Measurements from ENCODE around the gene KRT13. TPM values are rescaled to one million over a fixed set of nuclear protein-coding genes. Genes with fewer than 3 reads are reported as not detected.

The KRT13 gene
- total and polyA plus RNA-seq, 9 of the 15 experiments (the other 6 are each of a cell fraction or from before 2014, with no cell fraction given) = 0.11 to 1.1 (median 0.24) TPM; not detected in 3

- TF ChIP-seq MXI1 (IDR thresholded peaks at IDR 0.05; ENCODE audit: low read depth, low read length) (no peak), E2F3 (CRISPR knock-in tag; IDR thresholded peaks at IDR 0.05) (no peak), CREBBP (IDR thresholded peaks at IDR 0.05; ENCODE audit: low read depth, low read length) (no peak), RBM25 (IDR thresholded peaks at IDR 0.05; ENCODE audit: low read depth, low read length, severe bottlenecking) (peak; percentile 90), RFX5 (IDR thresholded peaks at IDR 0.05; ENCODE audit: low read depth, low read length) (no peak), STAT5A (IDR thresholded peaks at IDR 0.05; ENCODE audit: borderline replicate concordance, low read length) (no peak), FOXK2 (conservative IDR thresholded peaks at IDR 0.05 in 1 of 2, IDR thresholded peaks at IDR 0.05 in 1 of 2; ENCODE audit: low read depth in 2 of 2) (no peak), MCM7 (IDR thresholded peaks at IDR 0.05) (no peak), THAP7 (CRISPR knock-in tag; IDR thresholded peaks at IDR 0.05) (no peak), CREM (IDR thresholded peaks at IDR 0.05; ENCODE audit: low read depth) (peak; percentile 11; the same call in 1 of the 2 replicates), DPF2 (IDR thresholded peaks at IDR 0.05) (peak; percentile 53; the same call in 1 of the 2 replicates), MYC (IDR thresholded peaks at IDR 0.05; ENCODE audit: low read depth, low read length) (no peak), MYC (CRISPR knock-in tag; IDR thresholded peaks at IDR 0.05; ENCODE audit: borderline replicate concordance, low read depth) (no peak), ZNF445 (CRISPR knock-in tag; IDR thresholded peaks at IDR 0.05; ENCODE audit: low read depth) (no peak), SMARCA5 (IDR thresholded peaks at IDR 0.05) (peak; percentile 95), NEUROD1 (IDR thresholded peaks at IDR 0.05; ENCODE audit: borderline replicate concordance, low read depth, low read length, partially characterized antibody) (peak; percentile 55), NR2C2 (CRISPR knock-in tag; IDR thresholded peaks at IDR 0.05) (no peak), NR2C2 (tag; IDR thresholded peaks at IDR 0.05) (no peak), ELF4 (CRISPR knock-in tag; IDR thresholded peaks at IDR 0.05) (no peak), ZNF561 (CRISPR knock-in tag; conservative IDR thresholded peaks at IDR 0.05) (no peak), POLR2B (IDR thresholded peaks at IDR 0.05; ENCODE audit: low read depth, partially characterized antibody) (no peak), HDGF (IDR thresholded peaks at IDR 0.05) (peak; percentile 28; the same call in 1 of the 2 replicates), CBX1 (IDR thresholded peaks at IDR 0.05; ENCODE audit: low read depth) (peak; percentile 91; the same call in 1 of the 2 replicates)
- TF ChIP-seq, protein P1, sequence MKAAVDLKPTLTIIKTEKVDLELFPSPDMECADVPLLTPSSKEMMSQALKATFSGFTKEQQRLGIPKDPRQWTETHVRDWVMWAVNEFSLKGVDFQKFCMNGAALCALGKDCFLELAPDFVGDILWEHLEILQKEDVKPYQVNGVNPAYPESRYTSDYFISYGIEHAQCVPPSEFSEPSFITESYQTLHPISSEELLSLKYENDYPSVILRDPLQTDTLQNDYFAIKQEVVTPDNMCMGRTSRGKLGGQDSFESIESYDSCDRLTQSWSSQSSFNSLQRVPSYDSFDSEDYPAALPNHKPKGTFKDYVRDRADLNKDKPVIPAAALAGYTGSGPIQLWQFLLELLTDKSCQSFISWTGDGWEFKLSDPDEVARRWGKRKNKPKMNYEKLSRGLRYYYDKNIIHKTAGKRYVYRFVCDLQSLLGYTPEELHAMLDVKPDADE (conservative IDR thresholded peaks at IDR 0.05; ENCODE audit: control insufficient read depth, low read depth, low read length) = no peak; the same call in 1 of the 2 replicates
- TF ChIP-seq, protein P2, sequence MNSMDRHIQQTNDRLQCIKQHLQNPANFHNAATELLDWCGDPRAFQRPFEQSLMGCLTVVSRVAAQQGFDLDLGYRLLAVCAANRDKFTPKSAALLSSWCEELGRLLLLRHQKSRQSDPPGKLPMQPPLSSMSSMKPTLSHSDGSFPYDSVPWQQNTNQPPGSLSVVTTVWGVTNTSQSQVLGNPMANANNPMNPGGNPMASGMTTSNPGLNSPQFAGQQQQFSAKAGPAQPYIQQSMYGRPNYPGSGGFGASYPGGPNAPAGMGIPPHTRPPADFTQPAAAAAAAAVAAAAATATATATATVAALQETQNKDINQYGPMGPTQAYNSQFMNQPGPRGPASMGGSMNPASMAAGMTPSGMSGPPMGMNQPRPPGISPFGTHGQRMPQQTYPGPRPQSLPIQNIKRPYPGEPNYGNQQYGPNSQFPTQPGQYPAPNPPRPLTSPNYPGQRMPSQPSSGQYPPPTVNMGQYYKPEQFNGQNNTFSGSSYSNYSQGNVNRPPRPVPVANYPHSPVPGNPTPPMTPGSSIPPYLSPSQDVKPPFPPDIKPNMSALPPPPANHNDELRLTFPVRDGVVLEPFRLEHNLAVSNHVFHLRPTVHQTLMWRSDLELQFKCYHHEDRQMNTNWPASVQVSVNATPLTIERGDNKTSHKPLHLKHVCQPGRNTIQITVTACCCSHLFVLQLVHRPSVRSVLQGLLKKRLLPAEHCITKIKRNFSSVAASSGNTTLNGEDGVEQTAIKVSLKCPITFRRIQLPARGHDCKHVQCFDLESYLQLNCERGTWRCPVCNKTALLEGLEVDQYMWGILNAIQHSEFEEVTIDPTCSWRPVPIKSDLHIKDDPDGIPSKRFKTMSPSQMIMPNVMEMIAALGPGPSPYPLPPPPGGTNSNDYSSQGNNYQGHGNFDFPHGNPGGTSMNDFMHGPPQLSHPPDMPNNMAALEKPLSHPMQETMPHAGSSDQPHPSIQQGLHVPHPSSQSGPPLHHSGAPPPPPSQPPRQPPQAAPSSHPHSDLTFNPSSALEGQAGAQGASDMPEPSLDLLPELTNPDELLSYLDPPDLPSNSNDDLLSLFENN (IDR thresholded peaks at IDR 0.05; ENCODE audit: low read depth in 2 of 2, low read length in 2 of 2) = no peak
Observed at GRCh38 chr17:41547921-41548843, 42.8 kb upstream of the KRT13 start (continued).
